GM10248 (cell line): ENCODE data around the gene ARHGAP15.

ENCODE experiments used
- CTCF ChIA-PET: fragments of 300-600 bp; sonication (Branson Sonifier 250); formaldehyde crosslinking; extraction: SDS; loops from one replicate; lab custom pipeline; 2021; ENCODE audit warnings: antibody characterized with exemption; lab: Yijun Ruan, JAX
- POLR2A ChIA-PET: fragments of 350-650 bp; sonication (Branson Sonifier 250); formaldehyde crosslinking; extraction: SDS; loops from one replicate; lab custom pipeline; 2020; ENCODE audit warnings: antibody characterized with exemption; lab: Yijun Ruan, JAX
- DNase-seq: peaks from one replicate; pipeline ENCODE4 v3.0.0; 2012; ENCODE audit errors: extremely low spot score
- CTCF ChIP-seq: IDR thresholded peaks from 2 replicates; pipeline ENCODE4 v1.5.1; 2012; ENCODE audit warnings: mild to moderate bottlenecking, low read depth; ENCODE audit errors: extremely low read depth, missing control alignments, control extremely low read depth

ARHGAP15 gene

DNA sequence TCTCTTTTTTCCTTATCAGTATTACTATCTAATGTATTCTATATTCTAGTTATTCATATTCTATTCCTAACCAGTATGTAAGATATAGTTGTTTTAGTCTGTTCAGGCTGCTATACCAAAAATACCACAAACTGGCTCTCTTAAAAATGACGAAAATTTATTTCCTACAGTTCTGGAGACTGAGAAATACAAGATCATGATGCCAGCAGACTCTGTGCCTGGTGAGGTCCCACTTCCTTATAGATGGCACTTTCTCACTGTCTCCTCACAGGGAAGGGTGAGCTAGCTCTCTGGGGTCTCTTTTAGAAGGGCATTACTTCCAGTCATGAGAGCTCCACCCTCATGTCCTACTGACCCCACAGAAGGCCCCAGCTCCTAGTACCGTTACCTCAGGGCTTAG lies 4.8 kb upstream of the ARHGAP15 start:
- POLR2A ChIA-PET: no interaction called here
- no peak for DNase-seq
- TF ChIP-seq CTCF: no peak
- CTCF ChIA-PET: interaction anchor here (1.0 to 6.7 kb wide), 3 partner anchors 13 to 90 kb away, joined by 3 to 42 read pairs (median 3); no protein-coding TSS in a partner anchor

DNA sequence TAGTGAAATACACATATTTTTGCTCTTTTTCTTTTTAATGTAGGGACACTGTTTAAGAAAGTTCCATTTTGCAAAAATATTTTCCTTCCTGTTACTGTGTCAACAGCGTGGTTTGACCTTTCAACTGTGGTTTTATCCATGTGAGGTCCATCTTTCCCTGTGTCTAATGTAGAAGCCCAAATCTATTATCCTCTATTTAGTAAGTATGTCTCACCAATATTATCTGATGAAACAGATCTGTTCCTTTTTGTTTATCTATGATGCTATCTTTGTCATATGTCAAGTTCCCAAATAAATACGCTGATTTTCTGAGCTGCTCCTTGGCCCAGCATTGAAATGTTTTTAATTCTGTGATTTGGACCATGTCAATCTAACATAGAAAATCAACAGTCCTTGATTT lies 3.5 kb upstream of the ARHGAP15 start:
- CTCF ChIA-PET: interaction anchor here (0.8 to 1.7 kb wide), 4 partner anchors 10 to 56 kb away, joined by 3 to 15 read pairs (median 4); no protein-coding TSS in a partner anchor
- no peak for DNase-seq
- POLR2A ChIA-PET: interaction anchor here (0.6 kb wide), 1 partner anchor 452 kb away, joined by 3 read pairs; no protein-coding TSS in a partner anchor
- no peak for TF ChIP-seq CTCF

DNA sequence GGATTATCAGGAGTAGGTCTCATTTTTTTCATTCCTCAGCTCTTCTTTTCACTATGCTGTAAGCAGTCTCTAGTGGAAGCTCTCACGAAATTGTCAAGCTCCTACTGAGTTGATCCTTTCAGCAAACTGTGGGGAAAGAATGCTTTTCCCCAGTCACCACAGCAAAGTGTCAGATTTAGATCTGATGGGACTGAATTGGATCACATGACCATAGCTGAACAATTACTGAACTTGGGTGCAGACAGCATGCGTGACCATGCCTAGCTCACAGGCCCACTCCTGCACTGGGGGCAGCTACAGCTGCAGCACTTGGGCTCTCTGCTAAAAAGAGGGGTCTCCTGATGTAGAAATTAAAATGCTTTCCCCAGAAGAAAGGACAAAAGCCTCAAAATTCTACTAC lies 3.1 kb downstream of the ARHGAP15 start:
- POLR2A ChIA-PET: interaction anchor here (0.9 kb wide), 1 partner anchor 17 kb away, joined by 3 read pairs; no protein-coding TSS in a partner anchor
- CTCF ChIA-PET: interaction anchor here (1.1 to 3.7 kb wide), 10 partner anchors 9 to 127 kb away, joined by 3 to 19 read pairs (median 6); no protein-coding TSS in a partner anchor
- TF ChIP-seq CTCF: no peak
- DNase-seq: peak; percentile 11

- POLR2A ChIA-PET: no interaction called here
- TF ChIP-seq CTCF: no peak
- CTCF ChIA-PET: interaction anchor here (1.0 kb wide), 1 partner anchor 23 kb away, joined by 3 read pairs; no protein-coding TSS in a partner anchor
- no peak for DNase-seq
Measured at GRCh38 chr2:143133783-143134182, 4.6 kb downstream of the ARHGAP15 start.

DNA sequence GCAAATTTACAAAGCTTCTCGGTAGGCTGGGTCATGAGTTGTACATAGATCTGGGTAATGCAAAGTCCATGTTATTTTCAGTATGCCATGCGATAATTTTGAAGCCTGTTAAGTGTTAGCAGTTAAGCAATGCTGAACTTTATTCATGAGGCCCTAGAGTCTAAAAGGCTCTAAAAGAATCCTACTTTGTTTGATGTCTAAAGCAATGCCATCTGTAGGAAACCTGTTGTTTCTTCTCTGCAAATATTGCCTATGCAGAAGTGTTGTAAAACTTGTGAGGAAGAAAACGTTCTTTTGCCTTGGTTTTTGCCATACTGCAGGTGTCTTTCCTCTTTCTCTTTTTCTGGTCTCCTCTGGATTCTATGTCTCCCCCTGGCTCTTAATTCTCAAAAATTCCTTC lies 9.1 kb downstream of the ARHGAP15 start:
- ChIA-PET POLR2A (no interaction called here), CTCF (interaction anchor here (1.3 to 1.7 kb wide), 5 partner anchors 10 to 26 kb away, joined by 3 to 6 read pairs (median 5); no protein-coding TSS in a partner anchor)
- DNase-seq: no peak
- TF ChIP-seq CTCF: no peak

GRCh38 chr2:143139835-143140393 lies 10.7 kb downstream of the ARHGAP15 start:
- no peak for DNase-seq
- CTCF ChIA-PET: interaction anchor here (1.0 to 4.1 kb wide), 4 partner anchors 9 to 83 kb away, joined by 3 to 19 read pairs (median 9); no protein-coding TSS in a partner anchor
- TF ChIP-seq CTCF: no peak
- POLR2A ChIA-PET: no interaction called here
